Liver (tissue), 9 donors: ENCODE results near the gene ITGB6. TPM values are rescaled to one million over a fixed set of nuclear protein-coding genes. Genes with fewer than 3 reads are reported as not detected.

Source experiments
- DNase-seq: peaks from one replicate; pipeline ENCODE4 v3.0.0-alpha.2; 2017; ENCODE audit warnings: low spot score
- H3K27ac ChIP-seq, 2 donors: one replicate each; pipeline ENCODE4 v1.7.0; 2013; ENCODE audit warnings: inconsistent platforms in 2 of 2, low read length in 2 of 2, control low read depth in 1 of 2, low read depth in 1 of 2, mild to moderate bottlenecking in 1 of 2
- H3K27me3 ChIP-seq, 4 donors: one replicate each; pipeline versions ENCODE4 v1.6.1 to v1.7.0; 2013; ENCODE audit warnings: low read length in 3 of 4, inconsistent platforms in 1 of 4, mild to moderate bottlenecking in 1 of 4, moderate library complexity in 1 of 4; ENCODE audit not compliant: control insufficient read depth in 4 of 4, insufficient read depth in 4 of 4
- H3K36me3 ChIP-seq, 4 donors: one replicate each; pipeline versions ENCODE4 v1.6.1 to v1.7.0; 2013; ENCODE audit warnings: low read length in 3 of 4, mild to moderate bottlenecking in 3 of 4, low read depth in 1 of 4, moderate library complexity in 1 of 4; ENCODE audit not compliant: control insufficient read depth in 4 of 4, insufficient read depth in 3 of 4
- H3K4me1 ChIP-seq, 4 donors: one replicate each; pipeline versions ENCODE4 v1.6.1 to v1.7.0; 2013; ENCODE audit warnings: low read length in 3 of 4, mild to moderate bottlenecking in 3 of 4, moderate library complexity in 1 of 4; ENCODE audit not compliant: control insufficient read depth in 4 of 4, insufficient read depth in 4 of 4
- H3K4me3 ChIP-seq, 3 donors: one replicate each; pipeline versions ENCODE4 v1.6.1 to v1.7.0; 2013; ENCODE audit warnings: low read length in 3 of 3, control low read depth in 1 of 3, low read depth in 1 of 3, mild to moderate bottlenecking in 1 of 3
- H3K9ac ChIP-seq, 2 donors: one replicate each; pipeline ENCODE4 v1.7.0; 2013; ENCODE audit warnings: low read length in 2 of 2, mild to moderate bottlenecking in 2 of 2, moderate library complexity in 2 of 2, control low read depth in 1 of 2, low read depth in 1 of 2
- H3K9me3 ChIP-seq, 4 donors: one replicate each; pipeline versions ENCODE4 v1.6.1 to v1.7.0; 2013; ENCODE audit warnings: low read length in 3 of 4; ENCODE audit not compliant: control insufficient read depth in 4 of 4
- CTCF ChIP-seq: fragments of 150-350 bp; IDR thresholded peaks from 2 replicates; pipeline ENCODE4 v1.5.1; 2017; ENCODE audit warnings: improper control_type of control experiment, low read depth, low read length; ENCODE audit not compliant: missing input control
- EGR1 ChIP-seq, 2 donors: IDR thresholded peaks; 2 replicates each; pipeline ENCODE4 v1.6.1; 2016 to 2018; ENCODE audit warnings: antibody characterized with exemption in 2 of 2, low read depth in 2 of 2
- FOXA1 ChIP-seq: IDR thresholded peaks from 2 replicates; pipeline ENCODE4 v1.6.1; 2016; ENCODE audit warnings: antibody characterized with exemption
- FOXA2 ChIP-seq: IDR thresholded peaks from 2 replicates; pipeline ENCODE4 v1.6.1; 2016; ENCODE audit warnings: antibody characterized with exemption
- GABPA ChIP-seq, 2 donors: IDR thresholded peaks in 1 of 2; conservative IDR thresholded peaks in 1 of 2; 2 replicates each; pipeline ENCODE4 v1.6.1; 2016; ENCODE audit warnings: antibody characterized with exemption in 2 of 2, mild to moderate bottlenecking in 1 of 2, moderate library complexity in 1 of 2
- HNF4A ChIP-seq, 2 donors: conservative IDR thresholded peaks; 2 replicates each; pipeline ENCODE4 v1.6.1; 2016; ENCODE audit warnings: antibody characterized with exemption in 2 of 2, mild to moderate bottlenecking in 2 of 2
- HNF4G ChIP-seq: IDR thresholded peaks from 2 replicates; pipeline ENCODE4 v1.6.1; 2016; ENCODE audit warnings: antibody characterized with exemption
- JUND ChIP-seq, 2 donors: IDR thresholded peaks; 2 replicates each; pipeline ENCODE4 v1.6.1; 2016; ENCODE audit warnings: antibody characterized with exemption in 2 of 2
- NR2F2 ChIP-seq: IDR thresholded peaks from 2 replicates; pipeline ENCODE4 v1.6.1; 2016; ENCODE audit warnings: antibody characterized with exemption
- RAD21 ChIP-seq, 2 donors: IDR thresholded peaks; 2 replicates each; pipeline ENCODE4 v1.6.1; 2016; ENCODE audit warnings: antibody characterized with exemption in 2 of 2, mild to moderate bottlenecking in 2 of 2
- REST ChIP-seq: IDR thresholded peaks from 2 replicates; pipeline ENCODE4 v1.6.1; 2016; ENCODE audit warnings: antibody characterized with exemption, mild to moderate bottlenecking
- RXRA ChIP-seq, 2 donors: IDR thresholded peaks; 2 replicates each; pipeline ENCODE4 v1.6.1; 2017 to 2018; ENCODE audit warnings: antibody characterized with exemption in 2 of 2, mild to moderate bottlenecking in 1 of 2
- SP1 ChIP-seq: IDR thresholded peaks from 2 replicates; pipeline ENCODE4 v1.6.1; 2018; ENCODE audit warnings: antibody characterized with exemption, mild to moderate bottlenecking
- TAF1 ChIP-seq: conservative IDR thresholded peaks from 2 replicates; pipeline ENCODE4 v1.6.1; 2016; ENCODE audit warnings: antibody characterized with exemption, mild to moderate bottlenecking
- YY1 ChIP-seq: IDR thresholded peaks from 2 replicates; pipeline ENCODE4 v1.6.1; 2016; ENCODE audit warnings: antibody characterized with exemption, mild to moderate bottlenecking
- WGBS: extraction: QIAGEN DNeasy Blood & Tissue Kit; methylation state at CpG from one replicate; pipeline ENCODE4 v1.1.7; 2013; 5-methylcytosine and 5-hydroxymethylcytosine counted together
- polyA plus RNA-seq, 2 donors: library from polyadenylated mRNA; stranded (reverse) in 1 of 2; unstranded in 1 of 2; fragments of 200-250 nt in 1 of 2; fragments of >200 nt in 1 of 2; fragmentation: Nextera tagmentation in 1 of 2; extraction: Ambion mirVana in 1 of 2; gene quantifications; one replicate each; pipeline versions ENCODE4 v1.2.1 to v1.2.3, GENCODE V29; 2013 to 2015
- total RNA-seq, 2 donors: library from RNA; depleted of rRNA; stranded (reverse); fragments of >200 nt; gene quantifications; one replicate each; pipeline ENCODE4 v1.2.3, GENCODE V29; 2014
- TF ChIP-seq, protein P1 (sequence below): IDR thresholded peaks from 2 replicates; pipeline ENCODE4 v1.6.1; 2016; ENCODE audit warnings: antibody characterized with exemption
- TF ChIP-seq, protein P2 (sequence below): IDR thresholded peaks from 2 replicates; pipeline ENCODE4 v1.6.1; 2016; ENCODE audit warnings: antibody characterized with exemption
- TF ChIP-seq, protein P3 (sequence below): IDR thresholded peaks from 2 replicates; pipeline ENCODE4 v1.6.1; 2016; ENCODE audit warnings: antibody characterized with exemption
- donor health status: healthy.
- donor health status: healthy.
- donor health status: healthy.
- donor health status: healthy.
- donor health status: healthy.

The ITGB6 gene
- total and polyA plus RNA-seq, 4 donors = 0.03 to 0.10 (median 0.08) TPM; not detected in 1

DNA sequence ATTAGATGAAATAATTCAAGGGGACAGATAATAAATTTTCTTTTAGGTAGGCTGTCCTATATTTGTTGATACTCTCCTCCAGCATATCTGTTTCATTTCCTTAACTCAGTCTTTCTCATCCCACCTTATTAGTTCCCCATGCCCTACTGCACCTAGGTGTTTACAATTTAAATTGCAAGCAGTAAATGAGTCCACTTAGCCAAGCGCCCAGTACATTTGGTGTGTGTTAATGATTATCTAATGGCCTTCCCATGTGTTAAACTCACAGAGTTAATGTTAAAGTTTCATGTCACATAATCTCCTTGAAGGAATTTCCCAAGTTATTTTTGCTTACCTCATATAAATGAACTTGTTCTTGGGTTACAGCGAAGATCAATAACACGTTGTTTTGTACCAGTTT is 31.2 kb downstream of the ITGB6 start:
- Histone ChIP-seq H3K4me1 (no peaks in the 10 kb centered on the region), H3K4me3 (no peak overlapping the region), H3K36me3 (no peaks in the 10 kb centered on the region), H3K9ac (no peak overlapping the region), H3K27me3 (no peaks in the 10 kb centered on the region), H3K9me3 (no peaks in the 10 kb centered on the region), H3K27ac (no peak overlapping the region)
- TF ChIP-seq, protein P1, sequence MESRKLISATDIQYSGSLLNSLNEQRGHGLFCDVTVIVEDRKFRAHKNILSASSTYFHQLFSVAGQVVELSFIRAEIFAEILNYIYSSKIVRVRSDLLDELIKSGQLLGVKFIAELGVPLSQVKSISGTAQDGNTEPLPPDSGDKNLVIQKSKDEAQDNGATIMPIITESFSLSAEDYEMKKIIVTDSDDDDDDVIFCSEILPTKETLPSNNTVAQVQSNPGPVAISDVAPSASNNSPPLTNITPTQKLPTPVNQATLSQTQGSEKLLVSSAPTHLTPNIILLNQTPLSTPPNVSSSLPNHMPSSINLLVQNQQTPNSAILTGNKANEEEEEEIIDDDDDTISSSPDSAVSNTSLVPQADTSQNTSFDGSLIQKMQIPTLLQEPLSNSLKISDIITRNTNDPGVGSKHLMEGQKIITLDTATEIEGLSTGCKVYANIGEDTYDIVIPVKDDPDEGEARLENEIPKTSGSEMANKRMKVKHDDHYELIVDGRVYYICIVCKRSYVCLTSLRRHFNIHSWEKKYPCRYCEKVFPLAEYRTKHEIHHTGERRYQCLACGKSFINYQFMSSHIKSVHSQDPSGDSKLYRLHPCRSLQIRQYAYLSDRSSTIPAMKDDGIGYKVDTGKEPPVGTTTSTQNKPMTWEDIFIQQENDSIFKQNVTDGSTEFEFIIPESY = no peak
- TF ChIP-seq GABPA (IDR thresholded peaks at IDR 0.05 in 1 of 2, conservative IDR thresholded peaks at IDR 0.05 in 1 of 2) = no peak
- TF ChIP-seq RAD21 (IDR thresholded peaks at IDR 0.05) = no peak
- TF ChIP-seq SP1 = no peak
- TF ChIP-seq TAF1 = no peak
- TF ChIP-seq, protein P2, sequence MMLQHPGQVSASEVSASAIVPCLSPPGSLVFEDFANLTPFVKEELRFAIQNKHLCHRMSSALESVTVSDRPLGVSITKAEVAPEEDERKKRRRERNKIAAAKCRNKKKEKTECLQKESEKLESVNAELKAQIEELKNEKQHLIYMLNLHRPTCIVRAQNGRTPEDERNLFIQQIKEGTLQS = no peak
- TF ChIP-seq YY1 = no peak
- TF ChIP-seq CTCF = no peak
- TF ChIP-seq FOXA2 = no peak
- no peak for TF ChIP-seq RXRA (IDR thresholded peaks at IDR 0.05)
- no peak for TF ChIP-seq REST
- no peak for TF ChIP-seq HNF4A (conservative IDR thresholded peaks at IDR 0.05)
- no peak for TF ChIP-seq NR2F2
- no peak for TF ChIP-seq JUND (IDR thresholded peaks at IDR 0.05)
- no peak for TF ChIP-seq HNF4G
- no peak for TF ChIP-seq EGR1 (IDR thresholded peaks at IDR 0.05; ENCODE audit: low read depth in 2 of 2)
- TF ChIP-seq, protein P3, sequence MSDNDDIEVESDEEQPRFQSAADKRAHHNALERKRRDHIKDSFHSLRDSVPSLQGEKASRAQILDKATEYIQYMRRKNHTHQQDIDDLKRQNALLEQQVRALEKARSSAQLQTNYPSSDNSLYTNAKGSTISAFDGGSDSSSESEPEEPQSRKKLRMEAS = no peak
- TF ChIP-seq FOXA1 = no peak
- no peak for DNase-seq
- WGBS = 74% methylated on average over 3 of the region's 3 CpGs
